Breast epithelium (tissue), 4 donors: Measurements from ENCODE around the gene ANKS1B. TPM values are rescaled to one million over a fixed set of nuclear protein-coding genes. Genes with fewer than 3 reads are reported as not detected.

ENCODE experiments used
- DNase-seq, 2 donors: peaks; one replicate each; pipeline ENCODE4 v3.0.0-alpha.2; 2019; ENCODE audit warnings: low spot score in 2 of 2
- H3K27ac ChIP-seq, 2 donors: fragments of 200-600 bp; sonication (generic) in 1 of 2; one replicate each; pipeline ENCODE4 v1.5.1; 2016 to 2019; ENCODE audit warnings: mild to moderate bottlenecking in 1 of 2
- H3K27me3 ChIP-seq, 2 donors: fragments of 200-600 bp; sonication (generic) in 1 of 2; one replicate each; pipeline versions ENCODE4 v1.5.1 to v1.6.0; 2017 to 2019; ENCODE audit warnings: control low read depth in 1 of 2, mild to moderate bottlenecking in 1 of 2
- H3K36me3 ChIP-seq: fragments of 200-600 bp; one replicate; pipeline ENCODE4 v1.5.1; 2019
- H3K4me1 ChIP-seq, 2 donors: fragments of 200-600 bp; sonication (generic); one replicate each; pipeline ENCODE4 v1.5.1; 2016 to 2019; ENCODE audit warnings: control low read depth in 1 of 2
- H3K4me3 ChIP-seq, 3 donors: fragments of 200-600 bp; sonication (generic); 1 replicate in 2 of 3; 2 replicates in 1 of 3; pipeline ENCODE4 v1.5.1; 2016 to 2019; ENCODE audit warnings: mild to moderate bottlenecking in 3 of 3, moderate library complexity in 2 of 3
- H3K9me3 ChIP-seq, 2 donors: fragments of 200-600 bp; sonication (generic) in 1 of 2; one replicate each; pipeline ENCODE4 v1.5.1; 2016 to 2019; ENCODE audit warnings: control low read depth in 1 of 2
- CTCF ChIP-seq, 3 donors: fragments of 450-650 bp; IDR thresholded peaks; one replicate each; pipeline ENCODE4 v1.5.1; 2016 to 2017; ENCODE audit warnings: antibody characterized with exemption in 3 of 3, mild to moderate bottlenecking in 3 of 3, moderate library complexity in 3 of 3
- POLR2A ChIP-seq: fragments of 450-650 bp; IDR thresholded peaks from one replicate; pipeline ENCODE4 v1.6.1; 2016; ENCODE audit warnings: antibody characterized with exemption, mild to moderate bottlenecking, moderate library complexity
- POLR2AphosphoS5 ChIP-seq, 3 donors: sonication (generic); formaldehyde crosslinking; IDR thresholded peaks; one replicate each; pipeline ENCODE4 v1.6.1; 2017; ENCODE audit warnings: antibody characterized with exemption in 3 of 3
- intact Hi-C: fragments of 100-400 bp; cut with DNase I; formaldehyde crosslinking; loops from one replicate; pipeline ENCODE4 v1.15.1; 2023; ENCODE audit warnings: low total_unique reads
- total RNA-seq, 3 donors: library from RNA; depleted of rRNA; stranded (reverse); fragments of >200 nt; gene quantifications; one replicate each; pipeline ENCODE4 v1.1.0, GENCODE V29; 2016

Gene ANKS1B
- total RNA-seq, 3 donors from 2014 or later = 16.6 to 115 (median 32.4) TPM

GRCh38 chr12:99935608-99936007 is 49.1 kb downstream of the ANKS1B start:
- no peak for DNase-seq

GRCh38 chr12:99926511-99927169 is 58.1 kb downstream of the ANKS1B start:
- no peak for DNase-seq
- H3K4me1 ChIP-seq = no peaks in the 10 kb centered on the region
- intact Hi-C loops = no loop called here
- TF ChIP-seq POLR2AphosphoS5 (IDR thresholded peaks at IDR 0.05) (no peak), CTCF (IDR thresholded peaks at IDR 0.05) (no peak), POLR2A (no peak)
- no peak overlapping the region for H3K4me3 ChIP-seq
- no peaks in the 10 kb centered on the region for H3K36me3 ChIP-seq
- no peaks in the 10 kb centered on the region for H3K27me3 ChIP-seq
- no peaks in the 10 kb centered on the region for H3K9me3 ChIP-seq
- no peak overlapping the region for H3K27ac ChIP-seq

More at GRCh38 chr12:99935608-99936007, 49.1 kb downstream of the ANKS1B start:
- no peak overlapping the region for H3K27ac ChIP-seq
- no peak for TF ChIP-seq POLR2AphosphoS5 (IDR thresholded peaks at IDR 0.05)
- no peak for TF ChIP-seq POLR2A
- TF ChIP-seq CTCF (IDR thresholded peaks at IDR 0.05) = no peak
- H3K27me3 ChIP-seq = no peaks in the 10 kb centered on the region
- no peak overlapping the region for H3K4me3 ChIP-seq
- no peaks in the 10 kb centered on the region for H3K9me3 ChIP-seq
- intact Hi-C loops = loop anchor here (10.0 kb wide), 1 partner anchor 1899 kb away; the partner anchor contains the start of gene GNPTAB
- H3K36me3 ChIP-seq = no peaks in the 10 kb centered on the region
- no peaks in the 10 kb centered on the region for H3K4me1 ChIP-seq

GRCh38 chr12:99920353-99920960 is 64.3 kb downstream of the ANKS1B start:
- intact Hi-C loops = no loop called here
- Histone ChIP-seq H3K27ac (no peak overlapping the region), H3K4me1 (no peaks in the 10 kb centered on the region), H3K27me3 (no peaks in the 10 kb centered on the region), H3K4me3 (no peak overlapping the region), H3K36me3 (no peaks in the 10 kb centered on the region), H3K9me3 (no peaks in the 10 kb centered on the region)
- DNase-seq = no peak
- no peak for TF ChIP-seq CTCF (IDR thresholded peaks at IDR 0.05)
- TF ChIP-seq POLR2AphosphoS5 (IDR thresholded peaks at IDR 0.05) = no peak
- no peak for TF ChIP-seq POLR2A

GRCh38 chr12:99917711-99918402 is 66.9 kb downstream of the ANKS1B start:
- Histone ChIP-seq H3K27ac (no peak overlapping the region), H3K27me3 (no peaks in the 10 kb centered on the region), H3K36me3 (no peaks in the 10 kb centered on the region), H3K4me1 (no peaks in the 10 kb centered on the region), H3K4me3 (no peak overlapping the region), H3K9me3 (no peaks in the 10 kb centered on the region)
- no peak for DNase-seq
- intact Hi-C loops = no loop called here
- no peak for TF ChIP-seq POLR2AphosphoS5 (IDR thresholded peaks at IDR 0.05)
- TF ChIP-seq POLR2A = no peak
- TF ChIP-seq CTCF (IDR thresholded peaks at IDR 0.05) = no peak

- H3K36me3 ChIP-seq = no peaks in the 10 kb centered on the region
- no peaks in the 10 kb centered on the region for H3K9me3 ChIP-seq
- DNase-seq = no peak
- TF ChIP-seq POLR2AphosphoS5 (IDR thresholded peaks at IDR 0.05) (no peak), POLR2A (no peak), CTCF (IDR thresholded peaks at IDR 0.05) (no peak)
- no peak overlapping the region for H3K27ac ChIP-seq
- H3K4me3 ChIP-seq = no peak overlapping the region
- H3K27me3 ChIP-seq = no peaks in the 10 kb centered on the region
- intact Hi-C loops = no loop called here
- no peaks in the 10 kb centered on the region for H3K4me1 ChIP-seq
Measured at GRCh38 chr12:99916555-99916954, 68.2 kb downstream of the ANKS1B start.
